HepG2 (cell line): ENCODE data around the gene ATP10A. TPM values are rescaled to one million over a fixed set of nuclear protein-coding genes. Genes with fewer than 3 reads are reported as not detected.

Experiments used
- ATAC-seq: fragments of 200-7000 bp; cut with Tn5 transposase; 3 replicates; pipeline ENCODE4 v1.9.1; 2020; ENCODE audit warnings: mild to moderate bottlenecking, moderate library complexity
- BruUV-seq: library from RNA; stranded (reverse); fragments of 400-500 nt; replicated peaks from 2 replicates; lab custom pipeline; 2021; lab: Mats Ljungman, UMichigan
- CTCF ChIA-PET: fragments of 300-600 bp; formaldehyde crosslinking; extraction: SDS; loops from one replicate; lab custom pipeline; 2021; ENCODE audit warnings: low total read pairs, inconsistent platforms, low intra/inter-chr PET ratio; lab: Yijun Ruan, JAX
- POLR2A ChIA-PET: fragments of 350-600 bp; sonication (Branson Sonifier 250); formaldehyde crosslinking; loops from one replicate; lab custom pipeline; 2020; ENCODE audit warnings: antibody characterized with exemption, inconsistent platforms; lab: Yijun Ruan, JAX
- DNase-seq: peaks from one replicate; pipeline ENCODE4 v3.0.0-alpha.2; 2015; ENCODE audit warnings: low spot score
- FAIRE-seq: peaks from 3 replicates; lab custom pipeline; 2011; peaks lifted over from hg19 to GRCh38; lab: Jason Lieb, UNC
- H2AFZ ChIP-seq: one replicate; pipeline ENCODE4 v1.6.1; 2011; ENCODE audit warnings: low read length, inconsistent platforms
- H3K27ac ChIP-seq: fragments of 300-600 bp; 3 replicates; pipeline ENCODE4 v1.8.0; 2011; ENCODE audit warnings: mixed run types, mild to moderate bottlenecking, mixed read lengths, low read length, inconsistent platforms; ENCODE audit not compliant: insufficient read depth; ENCODE audit errors: extremely low read length
- H3K27me3 ChIP-seq, 2 experiments: fragments of 200-600 bp in 1 of 2; 2 replicates in 1 of 2; 3 replicates in 1 of 2; pipeline versions ENCODE4 v1.6.0 to v1.8.0; 2011; ENCODE audit warnings: low read length in 2 of 2, mild to moderate bottlenecking in 2 of 2, moderate library complexity in 2 of 2, inconsistent platforms in 1 of 2; ENCODE audit not compliant: insufficient read depth in 2 of 2, control insufficient read depth in 1 of 2
- H3K36me3 ChIP-seq, 2 experiments: fragments of 200-600 bp in 1 of 2; replicated peaks in 1 of 2; 2 replicates in 1 of 2; 3 replicates in 1 of 2; pipeline versions ENCODE4 v1.5.1 to v1.8.0; 2011; ENCODE audit warnings: low read length in 2 of 2, inconsistent platforms in 1 of 2; ENCODE audit not compliant: insufficient read depth in 2 of 2, control insufficient read depth in 1 of 2
- H3K4me1 ChIP-seq: 2 replicates; pipeline ENCODE4 v1.5.1; 2012; ENCODE audit warnings: low read length, inconsistent platforms; ENCODE audit not compliant: insufficient read depth
- H3K4me2 ChIP-seq: 2 replicates; pipeline ENCODE4 v1.6.0; 2011; ENCODE audit warnings: low read depth, low read length, inconsistent platforms
- H3K4me3 ChIP-seq, 3 experiments: fragments of 200-600 bp in 1 of 3; sonication (generic), shearing (Covaris generic) in 1 of 3; replicated peaks in 1 of 3; 2 replicates each; pipeline ENCODE4 v1.5.1; 2011 to 2016; ENCODE audit warnings: low read length in 3 of 3, inconsistent platforms in 2 of 3, low read depth in 2 of 3, mild to moderate bottlenecking in 2 of 3, control low read depth in 1 of 3, mixed read lengths in 1 of 3; ENCODE audit not compliant: insufficient read depth in 1 of 3
- H3K79me2 ChIP-seq: one replicate; pipeline ENCODE4 v1.6.1; 2011; ENCODE audit warnings: low read length, inconsistent platforms; ENCODE audit not compliant: insufficient read depth
- H3K9ac ChIP-seq: 2 replicates; pipeline ENCODE4 v1.6.0; 2011; ENCODE audit warnings: mild to moderate bottlenecking, low read depth, low read length, inconsistent platforms; ENCODE audit not compliant: insufficient read depth
- H3K9me3 ChIP-seq: 2 replicates; pipeline ENCODE4 v1.5.1; 2012; ENCODE audit warnings: mild to moderate bottlenecking, low read length
- H4K20me1 ChIP-seq: 2 replicates; pipeline ENCODE4 v1.6.0; 2011; ENCODE audit warnings: inconsistent platforms, mild to moderate bottlenecking, low read length, moderate library complexity; ENCODE audit not compliant: insufficient read depth
- IKZF1 ChIP-seq: fragments of 450-650 bp; IDR thresholded peaks from 2 replicates; pipeline ENCODE4 v1.7.1; 2016
- ZSCAN31 ChIP-seq: sonication (generic); formaldehyde crosslinking; IDR thresholded peaks from 2 replicates; pipeline ENCODE4 v1.5.0; 2020; ENCODE audit warnings: low read depth, mild to moderate bottlenecking, missing genetic modification reagents
- WGBS: methylation state at CpG from one replicate; pipeline ENCODE4 v1.1.6; 2017; ENCODE audit warnings: low lambda C conversion rate; 5-methylcytosine and 5-hydroxymethylcytosine counted together
- in situ Hi-C: cut with HindIII; loops from 2 replicates; pipeline ENCODE4 v1.10.0; 2017; ENCODE audit warnings: low pct_unique_long_range_greater_than_20kb; ENCODE audit not compliant: extremely low pct_ligation_motif_present
- intact Hi-C: fragments of 100-400 bp; cut with micrococcal nuclease; formaldehyde crosslinking; loops from one replicate; pipeline ENCODE4 v1.10.0; 2022; ENCODE audit not compliant: unreplicated experiment
- polyA plus RNA-seq, 8 experiments: library from polyadenylated mRNA; depleted of rRNA in 3 of 8; stranded (reverse) in 7 of 8; unstranded in 1 of 8; fragments of >200 nt; fragmentation: Illumina TruSeq in 4 of 8; extraction: Trizol in 4 of 8; gene quantifications; 2 replicates each; pipeline versions ENCODE4 v1.2.1 to v1.2.3, GENCODE V29; 2011 to 2016; ENCODE audit warnings: low read depth in 4 of 8, missing spikeins in 1 of 8, mixed read lengths in 1 of 8; ENCODE audit not compliant: insufficient read depth in 1 of 8
- total RNA-seq, 5 experiments: library from RNA; depleted of rRNA; stranded (reverse); fragments of >200 nt; fragmentation: Illumina TruSeq; extraction: Trizol; gene quantifications; 2 replicates each; pipeline ENCODE4 v1.2.3, GENCODE V29; 2016; ENCODE audit warnings: low read depth in 1 of 5
- TF ChIP-seq, protein P1 (sequence below): sonication (generic); formaldehyde crosslinking; IDR thresholded peaks from 2 replicates; pipeline ENCODE4 v1.5.0; 2020; ENCODE audit warnings: missing genetic modification reagents, mild to moderate bottlenecking, borderline replicate concordance
- TF ChIP-seq, protein P2 (sequence below): sonication (generic); formaldehyde crosslinking; IDR thresholded peaks from 2 replicates; pipeline ENCODE4 v1.5.0; 2020; ENCODE audit warnings: mild to moderate bottlenecking, missing genetic modification reagents, moderate library complexity
- TF ChIP-seq, protein P3 (sequence below): sonication (generic); formaldehyde crosslinking; IDR thresholded peaks from 2 replicates; pipeline ENCODE4 v1.5.1; 2020; ENCODE audit warnings: mild to moderate bottlenecking, missing genetic modification reagents, moderate library complexity

Gene ATP10A
- total and polyA plus RNA-seq, 2 of the 13 experiments (the other 11 are each of a cell fraction or from before 2014, with no cell fraction given), result 0.58 to 4.2 TPM

DNA sequence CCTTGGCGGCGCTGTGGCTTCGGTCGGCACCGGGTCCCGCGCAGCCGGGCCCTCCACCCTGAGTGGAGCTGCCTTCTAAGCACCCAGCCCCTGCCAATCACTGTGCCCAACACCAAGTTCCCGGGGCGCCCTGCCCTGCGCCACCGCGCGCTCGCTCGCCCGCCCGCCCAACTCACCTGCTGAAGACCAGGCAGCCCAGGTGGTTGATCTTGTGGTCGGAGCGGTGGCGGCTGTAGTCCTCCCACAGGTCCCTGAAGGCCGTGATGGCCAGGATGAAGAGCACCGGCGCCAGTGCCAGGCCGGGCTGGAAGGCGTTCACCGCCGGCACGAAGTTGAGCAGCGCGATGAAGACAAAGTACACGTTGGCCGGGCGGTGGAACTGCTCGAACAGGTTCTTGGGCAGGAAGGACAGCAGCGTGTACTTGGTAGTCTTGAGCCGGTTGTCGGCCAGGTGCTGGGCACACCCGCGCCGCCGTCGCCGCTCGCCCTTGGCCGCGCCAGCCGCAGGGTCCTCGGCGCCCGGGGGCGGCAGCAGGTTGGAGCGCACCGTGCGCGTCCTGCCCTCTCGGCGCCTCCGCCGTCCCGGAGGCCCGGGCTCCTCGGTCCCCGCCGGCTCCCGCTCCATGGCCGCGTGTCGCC, 536 bp downstream of the ATP10A start (continued):
- no peak for TF ChIP-seq ZSCAN31 (CRISPR knock-in tag)

DNA sequence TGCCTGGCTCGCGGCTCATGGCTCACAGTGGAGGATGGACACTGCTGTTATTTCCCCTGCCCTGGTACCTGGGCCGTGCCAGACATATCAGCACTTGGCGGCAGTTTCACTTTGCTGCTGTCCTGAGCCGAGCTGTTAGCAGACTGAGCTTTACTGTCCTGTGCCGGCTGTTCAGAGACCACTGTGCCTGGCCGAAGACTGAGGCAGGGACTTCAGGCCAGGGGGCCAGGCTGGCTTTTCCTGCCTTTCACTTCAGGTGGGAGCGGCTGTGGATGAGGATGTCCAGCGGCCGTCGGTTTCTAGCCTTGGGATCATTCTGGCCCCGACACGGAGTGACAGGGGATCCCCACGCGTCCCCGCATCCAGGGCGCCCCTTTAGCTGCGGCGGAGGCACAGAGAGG, 1.1 kb downstream of the ATP10A start:
- in situ Hi-C loops, result no loop called here
- 0 out of 2 replicates have a peak, but pooled peaks cover 5% of the 10 kb centered on the region for H3K4me1 ChIP-seq
- no TSS peak for BruUV-seq
- H3K36me3 ChIP-seq, result no peaks in the 10 kb centered on the region
- intact Hi-C loops, result no loop called here
- H3K9me3 ChIP-seq, result no peaks in the 10 kb centered on the region
- H3K79me2 ChIP-seq, result peaks cover 4% of the 10 kb centered on the region
- ChIA-PET CTCF (no interaction called here), POLR2A (no interaction called here)
- no peak overlapping the region for H3K4me2 ChIP-seq
- no peak for DNase-seq
- no peaks in the 10 kb centered on the region for H4K20me1 ChIP-seq
- WGBS, result 0% methylated on average over 1 of the region's 19 CpGs
- H3K27ac ChIP-seq, result no peak overlapping the region
- H3K9ac ChIP-seq, result peak overlapping the region; percentile 43; the same call in 1 of the 2 replicates
- no peak overlapping the region for H2AFZ ChIP-seq
- no peak for FAIRE-seq
- H3K27me3 ChIP-seq, result peaks cover 0 to 23% of the 10 kb centered on the region in 2 experiments; a peak in 3 of 5 replicates
- ATAC-seq, result peak; percentile 60
- peak overlapping the region in 2 of 3 experiments; percentile 41 to 64; a peak in 4 of 6 replicates for H3K4me3 ChIP-seq
- TF ChIP-seq IKZF1, result no peak
- TF ChIP-seq, protein P1, sequence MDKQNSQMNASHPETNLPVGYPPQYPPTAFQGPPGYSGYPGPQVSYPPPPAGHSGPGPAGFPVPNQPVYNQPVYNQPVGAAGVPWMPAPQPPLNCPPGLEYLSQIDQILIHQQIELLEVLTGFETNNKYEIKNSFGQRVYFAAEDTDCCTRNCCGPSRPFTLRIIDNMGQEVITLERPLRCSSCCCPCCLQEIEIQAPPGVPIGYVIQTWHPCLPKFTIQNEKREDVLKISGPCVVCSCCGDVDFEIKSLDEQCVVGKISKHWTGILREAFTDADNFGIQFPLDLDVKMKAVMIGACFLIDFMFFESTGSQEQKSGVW (CRISPR knock-in tag), result no peak
- TF ChIP-seq, protein P2, sequence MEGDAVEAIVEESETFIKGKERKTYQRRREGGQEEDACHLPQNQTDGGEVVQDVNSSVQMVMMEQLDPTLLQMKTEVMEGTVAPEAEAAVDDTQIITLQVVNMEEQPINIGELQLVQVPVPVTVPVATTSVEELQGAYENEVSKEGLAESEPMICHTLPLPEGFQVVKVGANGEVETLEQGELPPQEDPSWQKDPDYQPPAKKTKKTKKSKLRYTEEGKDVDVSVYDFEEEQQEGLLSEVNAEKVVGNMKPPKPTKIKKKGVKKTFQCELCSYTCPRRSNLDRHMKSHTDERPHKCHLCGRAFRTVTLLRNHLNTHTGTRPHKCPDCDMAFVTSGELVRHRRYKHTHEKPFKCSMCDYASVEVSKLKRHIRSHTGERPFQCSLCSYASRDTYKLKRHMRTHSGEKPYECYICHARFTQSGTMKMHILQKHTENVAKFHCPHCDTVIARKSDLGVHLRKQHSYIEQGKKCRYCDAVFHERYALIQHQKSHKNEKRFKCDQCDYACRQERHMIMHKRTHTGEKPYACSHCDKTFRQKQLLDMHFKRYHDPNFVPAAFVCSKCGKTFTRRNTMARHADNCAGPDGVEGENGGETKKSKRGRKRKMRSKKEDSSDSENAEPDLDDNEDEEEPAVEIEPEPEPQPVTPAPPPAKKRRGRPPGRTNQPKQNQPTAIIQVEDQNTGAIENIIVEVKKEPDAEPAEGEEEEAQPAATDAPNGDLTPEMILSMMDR (CRISPR knock-in tag), result 0 out of 2 replicates have a peak, but pooled peaks have one; percentile 4
- TF ChIP-seq, protein P3, sequence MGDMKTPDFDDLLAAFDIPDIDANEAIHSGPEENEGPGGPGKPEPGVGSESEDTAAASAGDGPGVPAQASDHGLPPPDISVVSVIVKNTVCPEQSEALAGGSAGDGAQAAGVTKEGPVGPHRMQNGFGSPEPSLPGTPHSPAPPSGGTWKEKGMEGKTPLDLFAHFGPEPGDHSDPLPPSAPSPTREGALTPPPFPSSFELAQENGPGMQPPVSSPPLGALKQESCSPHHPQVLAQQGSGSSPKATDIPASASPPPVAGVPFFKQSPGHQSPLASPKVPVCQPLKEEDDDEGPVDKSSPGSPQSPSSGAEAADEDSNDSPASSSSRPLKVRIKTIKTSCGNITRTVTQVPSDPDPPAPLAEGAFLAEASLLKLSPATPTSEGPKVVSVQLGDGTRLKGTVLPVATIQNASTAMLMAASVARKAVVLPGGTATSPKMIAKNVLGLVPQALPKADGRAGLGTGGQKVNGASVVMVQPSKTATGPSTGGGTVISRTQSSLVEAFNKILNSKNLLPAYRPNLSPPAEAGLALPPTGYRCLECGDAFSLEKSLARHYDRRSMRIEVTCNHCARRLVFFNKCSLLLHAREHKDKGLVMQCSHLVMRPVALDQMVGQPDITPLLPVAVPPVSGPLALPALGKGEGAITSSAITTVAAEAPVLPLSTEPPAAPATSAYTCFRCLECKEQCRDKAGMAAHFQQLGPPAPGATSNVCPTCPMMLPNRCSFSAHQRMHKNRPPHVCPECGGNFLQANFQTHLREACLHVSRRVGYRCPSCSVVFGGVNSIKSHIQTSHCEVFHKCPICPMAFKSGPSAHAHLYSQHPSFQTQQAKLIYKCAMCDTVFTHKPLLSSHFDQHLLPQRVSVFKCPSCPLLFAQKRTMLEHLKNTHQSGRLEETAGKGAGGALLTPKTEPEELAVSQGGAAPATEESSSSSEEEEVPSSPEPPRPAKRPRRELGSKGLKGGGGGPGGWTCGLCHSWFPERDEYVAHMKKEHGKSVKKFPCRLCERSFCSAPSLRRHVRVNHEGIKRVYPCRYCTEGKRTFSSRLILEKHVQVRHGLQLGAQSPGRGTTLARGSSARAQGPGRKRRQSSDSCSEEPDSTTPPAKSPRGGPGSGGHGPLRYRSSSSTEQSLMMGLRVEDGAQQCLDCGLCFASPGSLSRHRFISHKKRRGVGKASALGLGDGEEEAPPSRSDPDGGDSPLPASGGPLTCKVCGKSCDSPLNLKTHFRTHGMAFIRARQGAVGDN (CRISPR knock-in tag), result peak; percentile 35; the same call in 1 of the 2 replicates
